Measurements from ENCODE around the gene DCP2.

- no peak for TF ChIP-seq CTCF (IDR thresholded peaks at IDR 0.05)
- no peak for TF ChIP-seq POLR2AphosphoS5 (IDR thresholded peaks at IDR 0.05)
- no peak for TF ChIP-seq POLR2A (IDR thresholded peaks at IDR 0.05)
These were observed 9.6 kb downstream of the DCP2 start for GRCh38 chr5:112986224-112986623.

Data from suprapubic skin (tissue), 4 donors.